ENCODE measurements around the gene UCP2.
"Not testable (repeated sequence)": the region's sequence is repeated elsewhere in the genome, so short reads cannot be mapped to it uniquely, and the experiment has no call there.

The UCP2 gene

GRCh38 chr11:73990730-73991129 lies 8.1 kb upstream of the UCP2 start:
- no peak for DNase-seq

DNA sequence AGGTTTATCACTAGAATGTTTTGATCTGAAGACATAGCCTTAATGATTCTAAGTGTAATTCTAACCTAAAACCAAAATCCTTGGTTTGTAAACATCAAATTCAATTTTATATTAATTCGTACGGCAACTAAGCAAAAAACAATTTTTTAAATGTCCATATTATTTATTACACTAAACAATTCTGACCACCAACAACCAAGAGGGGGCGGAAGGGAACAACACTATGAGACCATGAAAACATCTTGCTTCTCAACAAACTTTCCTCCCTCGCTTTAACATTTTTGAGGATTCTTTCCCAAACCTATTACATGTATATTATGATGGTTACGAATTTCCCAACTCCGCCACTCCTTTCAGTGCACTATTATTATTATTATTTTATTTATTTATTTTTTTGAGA lies 6.5 kb upstream of the UCP2 start:
- no peak for DNase-seq

GRCh38 chr11:73988227-73988626 lies 5.6 kb upstream of the UCP2 start:
- DNase-seq, result no peak

DNA sequence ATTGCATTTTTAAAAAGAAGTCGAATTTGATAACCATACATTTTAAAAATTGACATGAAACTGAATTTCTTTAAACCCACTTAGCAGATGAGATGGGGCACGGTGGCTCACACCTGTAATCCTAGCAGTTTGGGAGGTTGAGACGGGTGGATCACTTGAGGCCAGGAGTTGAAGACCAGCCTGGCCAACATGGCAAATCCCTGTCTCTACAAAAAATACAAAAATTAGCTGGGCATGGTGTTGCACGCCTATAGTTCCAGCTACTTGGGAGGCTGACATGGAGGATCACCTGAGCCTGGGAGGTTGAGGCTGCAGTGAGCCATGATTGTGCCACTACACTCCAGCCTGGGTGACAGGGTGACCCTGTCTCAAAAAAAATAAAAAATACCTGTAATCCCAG lies 3.0 kb upstream of the UCP2 start:
- not testable (repeated sequence) for DNase-seq

DNA sequence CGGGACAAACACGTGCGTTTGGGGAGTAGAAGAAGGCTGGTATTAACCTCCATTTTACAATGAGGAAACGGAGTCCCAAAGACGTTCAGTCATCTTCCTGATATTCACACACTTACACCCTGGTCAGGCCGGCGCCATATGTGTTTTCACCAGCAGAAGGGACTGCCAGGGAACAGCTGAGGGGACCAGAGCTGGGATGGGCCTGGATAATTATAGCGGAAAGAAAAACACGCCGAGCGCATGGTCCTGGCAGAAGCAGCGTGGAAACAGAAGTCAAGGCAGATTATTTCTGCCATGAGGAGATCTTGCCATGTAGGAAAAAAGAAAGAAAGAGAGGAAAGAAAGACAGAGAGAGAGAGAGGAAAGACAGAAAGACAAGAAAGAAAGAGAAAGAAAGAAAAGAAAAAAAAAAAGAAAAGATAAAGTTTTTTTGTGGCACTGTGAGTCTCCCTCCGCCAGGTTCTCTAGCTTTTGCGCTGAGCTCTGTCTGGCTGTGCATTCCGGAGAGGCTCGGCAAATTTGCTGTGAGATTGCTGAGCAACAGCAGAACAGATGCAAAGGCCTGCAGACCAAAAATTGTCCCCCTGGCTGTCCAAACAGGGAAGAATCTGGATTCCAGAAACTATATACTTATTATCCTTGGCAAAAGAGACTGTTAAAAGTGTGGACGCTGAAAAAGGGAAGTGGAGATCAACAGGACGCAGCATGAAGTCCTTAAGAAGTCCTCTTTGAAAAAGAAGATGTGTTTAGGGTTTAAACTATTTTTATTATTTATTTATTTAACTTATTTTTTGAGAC lies 1.3 kb upstream of the UCP2 start:
- no peak for DNase-seq

- peak; percentile 86 for DNase-seq
Measured at GRCh38 chr11:73982990-73983740, 522 bp upstream of the UCP2 start.

DNA sequence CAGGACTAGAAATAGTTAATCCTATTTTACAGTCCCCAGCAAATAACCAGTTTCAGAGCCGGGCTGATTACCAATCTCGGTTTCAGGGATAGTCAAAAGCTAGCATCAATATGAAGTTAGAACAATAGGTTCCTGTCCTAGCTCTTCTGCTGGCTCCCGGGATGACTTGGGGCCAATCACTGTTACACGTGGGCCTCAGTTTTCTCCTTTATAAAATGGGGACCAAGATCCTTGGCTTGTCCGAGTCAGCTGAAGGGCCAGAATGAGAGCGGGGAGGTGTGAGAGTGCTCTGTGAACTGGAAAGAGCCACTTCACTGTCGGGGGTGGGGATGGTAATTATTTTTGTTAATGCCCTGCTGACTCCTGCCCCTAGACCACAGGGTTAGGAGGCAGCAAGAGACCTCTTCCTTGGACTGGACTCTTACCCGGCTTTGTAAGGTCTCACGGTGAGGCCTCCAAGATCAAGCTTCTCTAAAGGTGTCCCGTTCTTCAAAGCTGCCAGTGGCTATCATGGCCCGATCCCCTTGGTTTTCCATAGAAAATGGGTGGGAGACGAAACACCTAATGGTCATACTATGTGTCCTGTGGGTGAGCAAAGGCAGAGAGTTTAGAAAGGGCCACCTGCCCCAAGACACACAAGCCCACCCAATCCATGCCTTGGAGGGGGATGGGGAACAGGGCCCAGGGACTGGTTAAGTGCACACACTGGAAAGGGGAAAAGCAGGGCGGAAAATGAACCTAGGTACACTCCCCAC lies 1.4 kb downstream of the UCP2 start:
- DNase-seq, result no peak

GRCh38 chr11:73980001-73980961 lies 2.4 kb downstream of the UCP2 start:
- DNase-seq, result peak; percentile 45

DNA sequence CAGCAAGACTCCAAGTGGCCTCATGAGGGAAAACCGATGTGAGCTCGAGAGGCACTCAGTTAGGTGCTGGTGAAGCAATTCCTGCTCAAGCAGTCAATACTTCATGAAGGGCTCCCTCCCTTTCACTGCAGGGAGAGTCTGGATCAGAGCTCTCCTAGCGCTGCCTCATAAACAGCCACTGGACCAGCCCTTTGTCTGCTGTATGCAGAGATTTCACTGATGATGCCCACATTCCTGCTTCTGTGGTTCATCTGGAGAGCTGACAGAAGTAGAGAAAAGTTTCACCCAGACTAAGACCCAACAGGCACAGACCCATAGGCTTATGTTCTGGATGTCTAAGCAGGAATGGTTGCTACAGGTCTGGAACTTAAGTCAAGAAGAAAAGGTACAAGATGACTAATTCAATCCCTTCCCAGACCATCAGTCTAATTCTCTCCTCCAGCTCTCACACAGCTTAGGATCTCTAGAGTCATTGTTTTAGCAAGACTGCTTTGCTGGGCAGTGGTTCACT lies 4.0 kb downstream of the UCP2 start:
- DNase-seq, result no peak

GRCh38 chr11:73977856-73978519 lies 4.7 kb downstream of the UCP2 start:
- no peak for DNase-seq

- no peak for DNase-seq
Measured at GRCh38 chr11:73976451-73977151, 6.0 kb downstream of the UCP2 start.

- no peak for DNase-seq
Measured at GRCh38 chr11:73975479-73975757, 7.2 kb downstream of the UCP2 start.

- DNase-seq, result no peak
Measured at GRCh38 chr11:73974604-73975478, 7.8 kb downstream of the UCP2 start.

DNA sequence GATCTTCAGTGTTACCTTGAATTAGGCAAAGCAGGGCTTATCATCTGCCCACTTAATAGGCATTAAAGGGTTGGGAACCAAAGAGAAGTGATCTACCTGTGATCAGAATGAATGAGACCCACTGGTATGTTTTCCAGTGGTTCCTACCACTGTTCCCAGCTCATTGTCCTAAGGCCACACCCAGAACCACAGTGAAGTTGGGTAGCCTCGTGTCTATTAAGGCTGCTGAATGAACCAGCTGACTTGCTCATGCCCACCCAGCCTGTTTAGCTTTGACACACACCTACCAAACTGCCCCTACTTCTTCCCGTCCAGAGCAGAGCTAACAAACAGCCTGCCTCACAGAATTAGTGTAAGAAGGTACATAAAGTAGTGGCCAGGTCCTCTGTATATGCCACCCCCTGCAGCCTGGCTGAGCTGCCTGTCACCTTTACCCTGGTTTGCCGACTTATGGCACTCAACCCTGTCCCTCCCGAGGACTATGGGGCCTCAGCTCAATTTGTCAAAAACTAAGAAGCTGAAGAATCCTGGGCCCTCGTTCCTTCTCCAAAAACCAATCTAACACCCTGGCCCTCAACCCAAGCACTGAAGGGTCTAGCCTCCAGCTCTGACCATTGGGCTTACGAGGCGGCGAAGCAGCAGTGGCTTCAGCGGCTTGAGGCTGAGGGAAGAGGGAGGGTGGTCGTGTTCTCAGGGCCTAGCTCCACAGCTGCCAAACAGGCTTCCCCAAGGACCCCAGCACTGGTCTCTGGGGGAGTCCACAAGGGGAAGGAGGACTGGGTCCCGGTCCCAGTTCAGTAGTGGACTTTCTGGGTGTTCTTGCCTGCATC lies 9.8 kb downstream of the UCP2 start:
- no peak for DNase-seq

DNA sequence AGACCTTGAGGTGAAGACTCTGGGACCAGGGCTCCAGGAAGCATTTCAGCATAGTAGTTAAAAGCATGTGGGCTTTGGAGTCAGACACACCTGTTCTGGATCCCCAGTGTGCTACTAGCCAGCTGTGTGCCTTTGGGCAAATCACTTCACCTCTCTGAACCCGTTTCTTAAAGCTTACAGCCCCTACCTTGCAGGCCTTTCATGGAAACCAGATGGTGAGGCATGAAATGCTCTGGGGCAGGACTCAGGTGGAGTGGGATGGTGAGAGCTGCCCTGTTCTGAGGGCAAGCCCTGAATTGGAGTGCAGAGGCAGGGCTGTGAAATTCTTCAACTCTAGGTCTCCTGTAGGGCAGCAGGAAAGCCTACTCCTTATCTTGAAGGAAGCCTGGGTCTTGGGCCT lies 10.5 kb downstream of the UCP2 start:
- no peak for DNase-seq

DNA sequence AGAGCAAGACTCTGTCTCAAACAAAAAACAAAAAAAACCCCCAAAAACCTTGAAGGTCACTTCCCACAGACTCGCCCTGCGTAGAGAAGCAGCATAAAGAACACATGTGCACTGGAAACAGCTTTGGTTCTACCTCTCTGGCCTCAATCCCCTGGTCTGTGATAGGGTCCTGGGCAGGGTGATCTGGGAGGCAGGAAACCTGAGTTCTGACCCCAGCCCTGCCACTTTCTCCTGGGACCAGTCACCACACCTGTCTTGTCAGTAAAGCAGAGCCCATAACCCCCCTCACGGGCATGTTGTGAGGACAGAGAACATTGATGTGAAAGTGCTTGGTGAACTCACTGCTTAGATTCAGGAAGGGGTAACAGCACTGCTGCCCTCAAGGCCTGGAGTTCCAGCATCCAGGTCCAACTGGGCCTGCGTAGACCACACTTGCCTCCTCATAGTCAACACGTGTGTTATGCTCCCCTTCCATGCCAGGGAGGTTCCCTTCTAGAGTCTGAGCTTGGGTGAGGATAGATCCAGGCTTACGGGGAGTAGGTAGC lies 11.4 kb downstream of the UCP2 start:
- DNase-seq, result no peak

- DNase-seq, result no peak
Measured at GRCh38 chr11:73969991-73970800, 12.4 kb downstream of the UCP2 start.

DNA sequence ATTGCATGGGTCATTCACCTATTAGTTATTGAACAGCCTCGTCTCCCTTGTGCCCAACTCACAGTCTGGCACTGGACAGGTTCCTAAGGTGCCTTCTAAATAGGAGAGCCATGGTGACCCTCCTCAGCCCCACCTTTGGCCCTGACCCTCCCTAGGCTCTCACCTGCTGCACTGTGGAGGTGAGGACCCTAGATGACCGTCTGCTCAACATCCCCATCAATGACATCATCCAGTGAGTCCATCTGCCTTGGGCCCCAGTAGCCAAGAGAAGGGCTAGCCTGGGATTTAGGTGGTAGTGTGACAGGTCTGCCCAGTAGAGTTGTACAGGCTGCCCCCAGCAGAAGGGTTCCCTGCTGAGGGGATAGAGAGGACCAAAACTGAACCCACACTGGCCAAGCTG lies 13.6 kb downstream of the UCP2 start:
- DNase-seq, result no peak

All from SIG-M5 (cell line).